ENCODE results near the gene RAMP2.
"Not testable (repeated sequence)": the region's sequence is repeated elsewhere in the genome, so short reads cannot be mapped to it uniquely, and the experiment has no call there.

RAMP2 gene

DNA sequence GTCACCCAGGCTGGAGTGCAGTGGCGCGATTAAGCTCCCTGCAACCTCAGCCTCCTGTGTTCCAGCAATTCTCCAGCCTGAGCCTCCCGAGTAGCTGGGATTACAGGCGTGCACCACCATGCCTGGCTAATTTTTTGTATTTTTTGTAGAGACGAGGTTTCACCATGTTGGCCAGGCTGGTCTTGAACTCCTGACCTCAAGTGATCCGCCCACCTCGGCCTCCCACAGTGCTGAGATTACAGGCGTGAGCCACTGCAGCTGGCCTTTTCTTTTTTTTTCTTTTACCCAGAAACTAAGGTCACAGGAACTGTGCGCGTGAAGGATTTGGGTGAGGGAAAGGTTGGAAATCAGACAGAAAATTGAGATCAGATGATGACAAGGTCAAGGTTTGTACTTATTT, 8.9 kb downstream of the RAMP2 start:
- not testable (repeated sequence) for DNase-seq

DNA sequence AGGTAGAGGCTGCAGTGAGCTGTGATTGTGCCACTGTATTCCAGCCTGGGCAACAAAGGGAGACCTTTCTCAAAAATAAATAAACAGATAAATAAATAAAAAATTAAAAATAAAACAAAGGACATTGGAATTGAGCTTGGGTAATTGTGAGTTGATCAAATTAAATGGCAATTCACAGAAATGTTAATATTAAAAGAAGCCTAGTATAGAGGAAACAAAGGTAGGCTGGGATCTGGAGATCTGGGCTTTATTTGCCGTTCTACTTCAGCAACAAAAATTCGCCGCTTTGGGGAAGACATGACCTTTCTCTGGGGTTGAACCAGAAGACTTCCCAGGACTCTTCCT, 11.9 kb downstream of the RAMP2 start:
- DNase-seq: no peak

DNA sequence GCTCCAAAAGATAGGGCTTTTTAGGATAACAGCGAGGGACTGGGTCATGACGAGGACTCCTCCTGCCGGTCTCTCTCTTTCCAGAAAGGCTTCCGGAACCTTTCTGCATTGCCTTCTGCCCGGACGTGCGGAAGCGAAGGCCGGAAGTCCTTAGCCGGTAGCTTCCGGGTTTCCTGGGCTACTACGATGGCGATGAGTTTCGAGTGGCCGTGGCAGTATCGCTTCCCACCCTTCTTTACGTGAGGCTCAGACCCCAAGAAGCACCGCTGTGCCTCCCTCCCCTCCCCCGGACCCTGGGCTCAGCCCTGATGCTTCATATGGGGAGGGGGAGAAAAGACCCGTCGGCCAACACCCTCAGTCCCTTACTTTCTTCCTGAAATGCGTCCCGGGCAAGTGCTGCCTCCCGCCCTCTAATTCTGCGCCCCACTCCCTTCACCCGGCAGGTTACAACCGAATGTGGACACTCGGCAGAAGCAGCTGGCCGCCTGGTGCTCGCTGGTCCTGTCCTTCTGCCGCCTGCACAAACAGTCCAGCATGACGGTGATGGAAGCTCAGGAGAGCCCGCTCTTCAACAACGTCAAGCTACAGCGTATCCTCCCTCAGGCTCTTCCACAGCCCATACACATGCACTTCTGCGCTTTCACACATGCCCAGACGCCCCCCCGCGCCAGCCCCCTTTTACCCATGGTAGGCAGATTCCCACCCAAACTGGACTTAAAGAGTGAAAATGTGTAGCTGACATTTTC, 12.4 kb downstream of the RAMP2 start, which contains the start of gene VPS25:
TSS of gene VPS25 (plus strand) at position 160 of the 746 bp plus-strand sequence. CDS start at position 187, 27 bp downstream.
- DNase-seq: peak; percentile 28 to 87 (median 59)

DNA sequence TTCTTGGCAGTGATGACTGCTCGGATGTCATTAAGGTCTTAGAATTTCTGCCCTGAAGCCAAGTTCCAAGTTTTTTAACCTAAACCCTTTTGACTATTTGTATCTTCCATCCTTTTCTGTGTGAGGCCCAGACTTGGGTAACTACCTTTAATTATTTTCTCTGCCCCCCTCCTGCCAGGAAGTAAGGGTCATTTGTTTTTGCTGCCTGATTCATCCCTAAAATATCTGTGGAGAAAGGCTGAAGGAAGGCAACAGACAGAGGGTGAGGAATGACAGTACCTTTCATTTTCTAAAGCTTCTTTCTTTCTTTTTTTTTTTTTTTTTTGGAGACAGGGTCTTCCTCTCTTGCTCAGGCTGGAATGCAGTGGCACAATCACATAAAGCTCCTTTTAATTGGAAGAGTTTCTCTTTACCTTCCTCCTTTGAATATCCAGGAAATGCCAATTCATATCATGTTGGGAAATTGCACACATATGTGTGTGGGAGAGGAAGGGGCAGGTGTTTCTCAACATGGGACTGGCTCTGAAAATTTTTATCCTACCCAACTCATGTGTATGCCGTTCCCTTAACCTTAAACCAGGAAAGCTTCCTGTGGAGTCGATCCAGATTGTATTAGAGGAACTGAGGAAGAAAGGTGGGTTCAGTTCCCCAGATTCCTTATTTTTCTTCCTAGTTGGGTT, 13.2 kb downstream of the RAMP2 start:
- DNase-seq: no peak

DNA sequence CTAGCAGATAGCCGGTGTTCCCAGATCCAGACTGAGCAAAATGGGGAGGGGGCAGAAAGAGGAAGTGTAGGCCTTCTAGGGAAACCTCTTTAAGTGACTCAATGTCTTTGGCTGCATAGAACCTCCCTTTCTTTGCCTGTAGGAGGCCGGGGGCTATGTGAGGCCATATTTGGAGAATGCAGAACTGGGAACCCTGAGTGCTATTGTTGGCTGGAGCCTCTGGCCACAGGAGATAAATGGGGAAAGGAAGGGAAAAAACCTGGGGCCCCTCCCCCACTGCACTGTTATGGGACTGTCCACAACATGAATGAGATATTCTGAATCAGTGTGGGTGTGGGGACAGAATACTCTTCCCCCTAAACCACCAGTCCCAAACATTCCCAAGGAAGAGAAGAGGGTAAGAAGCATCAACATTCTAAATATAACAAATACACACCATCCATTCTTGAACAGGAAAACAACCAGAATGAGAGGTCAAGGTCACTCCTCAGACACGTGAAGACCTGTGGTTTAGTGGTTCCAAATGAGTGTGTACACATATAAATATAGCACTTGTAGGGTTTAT, 14.6 kb downstream of the RAMP2 start:
- DNase-seq: no peak

DNA sequence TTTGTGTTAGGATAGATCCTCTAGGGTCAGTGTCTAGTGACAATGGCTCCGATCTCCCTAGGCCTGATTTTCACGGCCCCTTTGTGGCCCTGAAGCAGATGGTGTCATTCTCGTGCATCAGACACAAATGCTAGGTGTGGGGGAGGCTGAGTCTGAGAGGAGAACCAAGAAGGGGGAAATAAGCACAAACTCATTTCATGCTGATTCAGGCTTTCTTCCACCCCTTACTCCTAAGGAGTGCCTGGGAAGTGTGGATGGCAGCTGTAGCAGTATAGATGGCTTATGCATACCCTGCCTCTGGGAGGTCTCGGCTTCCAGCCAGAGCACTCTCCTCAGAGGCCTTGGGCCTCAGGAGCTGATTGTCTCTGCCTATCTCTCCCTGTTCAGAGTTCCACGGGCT, 17.5 kb downstream of the RAMP2 start:
- DNase-seq: no peak

DNA sequence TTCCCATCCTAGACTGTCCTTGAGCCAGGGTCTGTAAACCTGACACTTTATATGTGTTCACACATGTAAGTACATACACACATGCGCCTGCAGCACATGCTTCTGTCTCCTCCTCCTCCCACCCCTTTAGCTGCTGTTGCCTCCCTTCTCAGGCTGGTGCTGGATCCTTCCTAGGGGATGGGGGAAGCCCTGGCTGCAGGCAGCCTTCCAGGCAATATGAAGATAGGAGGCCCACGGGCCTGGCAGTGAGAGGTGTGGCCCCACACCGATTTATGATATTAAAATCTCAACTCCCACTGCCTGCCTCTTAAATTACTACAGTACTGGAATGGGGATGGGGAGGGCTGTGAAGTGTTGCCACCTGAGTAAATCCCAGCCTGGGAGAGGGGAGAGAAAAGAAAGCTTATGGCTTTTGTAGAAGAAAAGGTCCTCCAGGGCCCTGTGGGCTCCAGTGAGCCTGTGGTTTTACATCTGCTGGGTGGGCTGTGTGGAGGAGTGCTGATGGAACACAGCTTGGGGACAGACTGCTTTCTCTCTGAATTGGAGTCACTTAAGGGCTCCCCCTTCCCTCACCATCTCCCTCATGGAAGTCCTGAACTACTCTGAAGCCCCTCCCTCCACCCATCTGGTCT, 18.4 kb downstream of the RAMP2 start:
- DNase-seq: no peak

DNA sequence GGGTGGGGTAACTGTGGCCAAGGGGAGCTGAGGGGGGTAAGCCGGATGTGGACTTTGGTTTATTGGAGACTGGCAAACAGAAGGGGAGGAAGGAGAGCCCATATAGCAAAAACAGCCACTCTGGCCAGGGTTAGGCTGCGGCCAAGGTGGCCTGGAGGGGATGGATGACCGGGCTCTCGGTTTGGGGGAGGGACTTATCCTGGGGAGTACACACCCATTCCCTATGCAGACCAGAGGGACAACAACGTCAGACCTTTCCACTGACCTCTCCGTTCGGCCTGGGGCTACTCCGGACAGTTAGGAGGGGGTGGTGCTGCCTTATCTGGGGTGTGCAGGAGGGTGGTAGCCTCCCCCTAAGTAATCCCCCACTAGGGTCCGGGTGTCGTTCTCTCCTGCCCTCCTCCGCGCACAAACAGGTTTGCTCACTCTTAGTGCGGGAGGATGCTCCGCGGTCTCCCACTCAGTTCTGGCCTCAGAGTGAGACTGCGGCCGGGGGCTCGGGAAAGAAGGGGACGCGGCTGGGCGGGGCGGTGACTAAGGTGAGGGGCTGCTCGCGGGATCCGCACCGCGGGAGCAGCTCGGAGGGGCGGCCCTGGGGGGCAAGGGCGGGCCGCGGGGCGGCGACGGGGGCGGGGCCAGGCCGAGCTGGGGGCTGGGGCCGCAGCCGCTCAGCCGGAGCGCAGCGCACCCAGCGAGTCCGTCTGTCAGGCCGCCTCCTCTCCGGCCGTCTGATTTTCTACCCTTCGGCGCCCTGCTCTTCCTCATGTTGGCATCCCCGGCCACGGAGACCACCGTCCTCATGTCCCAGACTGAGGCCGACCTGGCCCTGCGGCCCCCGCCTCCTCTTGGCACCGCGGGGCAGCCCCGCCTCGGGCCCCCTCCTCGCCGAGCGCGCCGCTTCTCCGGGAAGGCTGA, 19.2 kb downstream of the RAMP2 start, which contains the start of gene WNK4:
TSS of gene WNK4 (plus strand) at position 675 of the 915 bp plus-strand sequence. CDS start at position 764, 89 bp downstream.
- no peak for DNase-seq

DNA sequence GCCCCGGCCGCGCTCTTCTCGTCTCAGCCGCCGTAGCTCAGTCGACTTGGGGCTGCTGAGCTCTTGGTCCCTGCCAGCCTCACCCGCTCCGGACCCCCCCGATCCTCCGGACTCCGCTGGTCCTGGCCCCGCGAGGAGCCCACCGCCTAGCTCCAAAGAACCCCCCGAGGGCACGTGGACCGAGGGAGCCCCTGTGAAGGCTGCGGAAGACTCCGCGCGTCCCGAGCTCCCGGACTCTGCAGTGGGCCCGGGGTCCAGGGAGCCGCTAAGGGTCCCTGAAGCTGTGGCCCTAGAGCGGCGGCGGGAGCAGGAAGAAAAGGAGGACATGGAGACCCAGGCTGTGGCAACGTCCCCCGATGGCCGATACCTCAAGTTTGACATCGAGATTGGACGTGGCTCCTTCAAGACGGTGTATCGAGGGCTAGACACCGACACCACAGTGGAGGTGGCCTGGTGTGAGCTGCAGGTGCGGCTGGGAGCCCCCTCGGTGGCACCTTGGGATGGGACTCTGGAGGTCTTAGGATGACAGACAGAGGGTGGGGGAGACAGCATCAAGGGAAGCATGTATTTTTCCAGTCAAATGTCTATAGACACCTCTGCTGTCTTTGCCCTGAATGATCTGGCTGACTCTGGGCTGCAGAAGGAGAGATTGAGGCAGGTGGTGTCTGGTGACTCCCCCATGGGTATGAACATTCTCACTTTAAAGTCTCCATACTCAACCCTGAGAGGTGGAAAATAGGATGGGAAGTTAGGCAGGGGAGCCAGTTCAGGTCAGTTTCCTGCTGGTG, 20.0 kb downstream of the RAMP2 start:
- no peak for DNase-seq

DNA sequence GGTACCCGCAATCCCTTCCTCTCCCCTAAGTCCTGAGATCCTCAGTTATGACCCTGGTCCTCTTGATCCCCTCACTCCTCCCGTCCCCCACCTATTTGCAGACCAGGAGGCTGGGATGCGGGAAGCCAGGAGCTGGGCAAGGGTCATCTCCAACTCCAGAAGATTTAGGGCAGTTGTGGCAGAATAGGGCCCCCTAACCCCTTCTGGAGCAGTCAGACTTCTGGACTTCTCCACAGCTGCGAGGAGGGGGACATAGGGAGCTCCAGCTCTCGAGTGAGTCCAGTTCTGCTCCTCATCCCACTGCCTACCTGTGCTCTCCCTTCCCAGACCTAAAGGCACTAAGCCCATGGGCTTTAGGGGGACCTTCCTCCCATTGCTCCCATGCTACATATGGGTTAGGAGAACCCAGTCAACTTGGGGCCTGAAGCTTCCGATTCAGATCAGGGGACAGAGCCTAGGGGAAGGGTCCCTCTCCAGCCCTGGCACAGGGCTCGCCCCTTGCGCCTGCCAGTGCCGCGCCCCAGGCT, 20.7 kb downstream of the RAMP2 start:
- DNase-seq: no peak

DNA sequence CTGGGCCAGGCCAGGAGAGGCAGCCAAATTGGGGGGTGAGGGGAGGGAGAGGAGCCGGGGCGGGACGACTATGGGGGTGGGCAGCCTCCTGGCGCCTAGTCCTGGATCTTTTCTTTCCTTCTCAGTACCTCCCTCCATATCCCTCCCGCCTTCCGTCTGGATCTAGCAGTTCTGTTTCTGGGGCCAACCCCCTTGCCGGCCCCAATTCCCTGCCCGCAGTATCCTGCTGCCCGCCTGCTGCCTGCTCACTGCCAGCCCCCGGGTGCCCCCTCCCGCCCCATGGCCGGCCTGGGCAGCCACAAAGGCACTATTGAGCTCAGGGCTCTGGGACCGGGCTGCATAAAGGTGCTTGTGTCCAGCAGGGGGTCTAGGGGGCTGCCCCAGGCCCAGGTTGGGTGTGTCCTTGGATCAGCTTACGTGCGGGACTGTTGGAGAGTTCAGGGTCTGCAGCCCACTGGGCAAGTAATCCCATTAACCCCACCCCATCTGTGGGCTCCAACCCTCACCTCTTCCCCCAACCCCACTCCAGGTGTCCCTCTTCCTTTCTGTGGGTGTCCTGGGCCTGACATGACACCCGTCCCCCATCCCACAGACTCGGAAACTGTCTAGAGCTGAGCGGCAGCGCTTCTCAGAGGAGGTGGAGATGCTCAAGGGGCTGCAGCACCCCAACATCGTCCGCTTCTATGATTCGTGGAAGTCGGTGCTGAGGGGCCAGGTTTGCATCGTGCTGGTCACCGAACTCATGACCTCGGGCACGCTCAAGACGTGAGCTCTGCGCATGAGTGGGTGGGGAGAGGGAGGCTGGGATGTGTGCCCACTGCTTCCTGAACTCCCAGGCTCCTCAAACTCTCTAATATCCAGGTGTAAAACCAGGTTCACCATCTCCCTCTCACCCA, 21.4 kb downstream of the RAMP2 start:
- DNase-seq: no peak

DNA sequence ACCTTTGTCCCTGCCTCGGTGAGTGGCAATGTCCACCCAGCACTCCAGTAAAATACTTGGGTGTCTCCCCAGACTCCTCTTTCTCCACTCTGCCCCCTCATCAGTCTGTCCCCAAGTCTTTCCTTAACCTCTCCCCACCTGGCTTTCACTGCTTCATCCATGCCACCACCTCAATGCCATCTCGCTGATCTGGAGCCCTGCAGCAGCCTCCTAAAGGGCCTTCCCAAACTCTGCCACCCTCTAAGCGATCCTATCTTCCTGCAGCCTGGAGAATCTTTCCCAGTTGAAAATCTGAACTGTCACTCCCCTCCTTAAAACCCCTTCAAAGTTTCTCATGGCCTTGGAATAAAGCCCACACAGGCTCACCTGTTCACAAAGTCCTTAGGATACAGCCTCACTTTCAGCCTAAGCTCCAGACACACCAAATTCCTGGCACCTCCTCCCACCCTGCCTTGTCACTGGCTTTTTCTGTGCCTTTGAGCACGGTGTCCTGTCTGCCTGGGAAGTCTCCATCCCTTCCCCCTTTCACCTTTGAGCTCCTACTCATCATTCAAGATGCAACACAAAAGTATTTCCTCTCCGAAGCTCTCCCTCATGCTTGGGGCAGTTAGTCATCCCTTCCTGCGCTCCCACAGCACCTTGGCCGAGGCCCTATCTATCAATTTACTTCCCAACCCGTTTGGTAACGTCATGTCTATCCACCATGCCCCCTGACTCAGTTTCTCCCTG, 22.2 kb downstream of the RAMP2 start:
- DNase-seq: no peak

DNA sequence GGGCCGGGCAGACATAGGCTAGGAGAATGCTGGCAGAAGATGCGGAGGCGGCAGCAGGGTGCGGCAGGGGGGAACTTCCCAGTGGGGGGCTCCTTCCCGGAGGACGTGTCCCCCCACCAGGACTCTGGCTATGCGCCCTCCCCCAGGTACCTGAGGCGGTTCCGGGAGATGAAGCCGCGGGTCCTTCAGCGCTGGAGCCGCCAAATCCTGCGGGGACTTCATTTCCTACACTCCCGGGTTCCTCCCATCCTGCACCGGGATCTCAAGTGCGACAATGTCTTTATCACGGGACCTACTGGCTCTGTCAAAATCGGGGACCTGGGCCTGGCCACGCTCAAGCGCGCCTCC, 22.7 kb downstream of the RAMP2 start:
- DNase-seq: no peak

DNA sequence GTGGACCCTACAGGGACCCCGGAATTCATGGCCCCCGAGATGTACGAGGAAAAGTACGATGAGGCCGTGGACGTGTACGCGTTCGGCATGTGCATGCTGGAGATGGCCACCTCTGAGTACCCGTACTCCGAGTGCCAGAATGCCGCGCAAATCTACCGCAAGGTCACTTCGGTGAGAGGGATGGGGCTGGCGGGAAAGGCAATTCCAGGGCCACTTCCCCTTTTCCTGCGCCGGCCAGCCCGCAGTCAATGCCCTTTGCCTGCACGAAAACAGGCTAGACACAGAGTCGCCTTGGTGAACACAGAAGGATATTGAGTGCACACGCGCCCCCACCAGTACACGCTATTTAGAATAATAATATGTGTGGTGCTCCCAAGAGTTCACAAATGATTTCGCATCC, 23.4 kb downstream of the RAMP2 start:
- DNase-seq: no peak

DNA sequence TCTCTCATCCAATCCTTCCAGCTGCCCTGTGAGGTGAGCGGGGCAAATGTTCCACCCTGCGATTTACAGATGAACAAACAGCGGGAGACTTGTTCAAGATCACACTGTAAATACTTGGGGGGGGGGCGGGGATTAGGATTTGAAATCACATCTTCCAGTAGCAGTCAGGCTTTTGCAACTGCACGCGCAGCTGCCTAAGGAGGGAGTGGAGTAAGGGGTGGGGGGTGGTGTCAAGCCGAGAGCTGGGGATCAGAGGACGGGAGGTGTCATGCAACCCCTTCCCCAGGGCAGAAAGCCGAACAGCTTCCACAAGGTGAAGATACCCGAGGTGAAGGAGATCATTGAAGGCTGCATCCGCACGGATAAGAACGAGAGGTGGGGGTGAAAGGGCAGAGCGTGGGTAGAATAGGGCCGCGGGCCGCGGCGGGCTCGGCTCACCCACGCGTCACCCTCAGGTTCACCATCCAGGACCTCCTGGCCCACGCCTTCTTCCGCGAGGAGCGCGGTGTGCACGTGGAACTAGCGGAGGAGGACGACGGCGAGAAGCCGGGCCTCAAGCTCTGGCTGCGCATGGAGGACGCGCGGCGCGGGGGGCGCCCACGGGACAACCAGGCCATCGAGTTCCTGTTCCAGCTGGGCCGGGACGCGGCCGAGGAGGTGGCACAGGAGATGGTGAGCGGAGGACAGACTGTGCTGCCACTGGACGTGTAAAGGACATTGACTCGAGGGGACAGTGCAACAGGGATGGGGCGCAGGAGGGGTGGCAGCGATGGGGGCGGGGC, 24.0 kb downstream of the RAMP2 start:
- DNase-seq: peak in 1 of 5 experiments; percentile 15

DNA sequence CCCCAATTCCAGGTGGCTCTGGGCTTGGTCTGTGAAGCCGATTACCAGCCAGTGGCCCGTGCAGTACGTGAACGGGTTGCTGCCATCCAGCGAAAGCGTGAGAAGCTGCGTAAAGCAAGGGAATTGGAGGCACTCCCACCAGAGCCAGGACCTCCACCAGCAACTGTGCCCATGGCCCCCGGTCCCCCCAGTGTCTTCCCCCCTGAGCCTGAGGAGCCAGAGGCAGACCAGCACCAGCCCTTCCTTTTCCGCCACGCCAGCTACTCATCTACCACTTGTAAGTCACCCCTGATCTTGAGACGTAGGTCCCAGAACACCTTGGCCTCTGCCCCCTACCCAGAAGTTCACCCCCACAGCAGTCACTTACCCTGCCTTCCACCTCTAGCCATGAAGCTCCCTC, 26.2 kb downstream of the RAMP2 start:
- DNase-seq: no peak

DNA sequence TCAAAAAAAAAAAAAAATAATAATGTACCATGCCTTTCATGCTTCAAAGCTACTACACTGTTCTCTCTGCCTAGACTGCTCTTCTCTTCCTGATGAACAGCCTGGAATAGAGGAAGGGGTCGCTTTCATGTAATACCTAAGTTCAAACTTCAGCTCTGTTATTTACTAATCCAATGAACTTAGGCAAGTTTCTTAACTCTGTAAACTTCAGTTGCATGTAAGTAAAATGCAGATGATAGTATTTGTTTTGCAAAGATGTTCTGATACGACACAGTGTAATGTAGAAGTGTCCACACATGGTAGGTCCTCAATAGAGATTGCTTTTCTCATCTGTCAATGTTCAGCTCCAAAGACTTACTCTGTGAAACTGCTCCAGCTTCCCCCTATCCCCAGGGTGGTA, 30.9 kb downstream of the RAMP2 start:
- DNase-seq: no peak

DNA sequence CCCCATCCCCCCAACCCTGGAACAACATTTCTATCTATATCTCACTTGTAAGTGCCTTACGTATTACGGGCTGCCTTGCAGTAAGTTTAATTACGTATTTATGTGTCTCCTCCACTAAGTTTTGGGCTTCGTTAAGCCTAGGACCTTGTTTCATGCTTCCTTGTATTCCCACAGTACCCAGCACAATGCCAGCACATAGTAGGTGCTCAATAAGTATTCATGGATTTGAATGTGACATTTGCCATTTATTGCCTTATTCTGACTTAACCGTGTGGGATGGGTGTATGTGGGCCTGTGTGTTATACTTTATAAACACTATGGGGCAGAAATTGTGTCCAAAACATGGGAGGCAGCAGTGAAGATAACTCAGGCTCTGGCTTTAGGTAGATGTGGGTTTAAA, 31.5 kb downstream of the RAMP2 start:
- DNase-seq: no peak

DNA sequence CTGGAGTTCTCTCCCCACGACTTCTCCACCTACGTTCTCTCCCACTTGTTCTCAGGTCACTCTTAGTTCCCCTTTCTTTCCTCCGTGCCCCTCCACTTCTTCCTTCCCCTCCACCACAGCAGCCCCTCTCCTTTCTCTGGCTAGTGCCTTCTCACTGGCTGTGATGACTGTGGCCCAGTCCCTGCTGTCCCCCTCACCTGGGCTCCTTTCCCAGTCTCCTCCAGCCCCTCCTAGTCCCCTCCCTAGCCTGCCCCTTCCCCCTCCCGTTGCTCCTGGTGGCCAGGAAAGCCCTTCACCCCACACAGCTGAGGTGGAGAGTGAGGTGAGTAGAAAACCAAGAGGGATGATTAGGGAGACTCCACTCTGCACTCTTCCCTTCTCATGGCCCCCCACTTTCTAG, 34.0 kb downstream of the RAMP2 start:
- DNase-seq: no peak
